DMS 273 treated with DMSO at 0.1 percent for 48 hours (cell line): Measurements from ENCODE around the gene KRTAP10-5.
"Not testable (repeated sequence)": the region's sequence is repeated elsewhere in the genome, so short reads cannot be mapped to it uniquely, and the experiment has no call there.

Experiments used
- DNase-seq: peaks from one replicate; lab custom pipeline; 2025; lab: John Stamatoyannopoulos, UW

The KRTAP10-5 gene

DNA sequence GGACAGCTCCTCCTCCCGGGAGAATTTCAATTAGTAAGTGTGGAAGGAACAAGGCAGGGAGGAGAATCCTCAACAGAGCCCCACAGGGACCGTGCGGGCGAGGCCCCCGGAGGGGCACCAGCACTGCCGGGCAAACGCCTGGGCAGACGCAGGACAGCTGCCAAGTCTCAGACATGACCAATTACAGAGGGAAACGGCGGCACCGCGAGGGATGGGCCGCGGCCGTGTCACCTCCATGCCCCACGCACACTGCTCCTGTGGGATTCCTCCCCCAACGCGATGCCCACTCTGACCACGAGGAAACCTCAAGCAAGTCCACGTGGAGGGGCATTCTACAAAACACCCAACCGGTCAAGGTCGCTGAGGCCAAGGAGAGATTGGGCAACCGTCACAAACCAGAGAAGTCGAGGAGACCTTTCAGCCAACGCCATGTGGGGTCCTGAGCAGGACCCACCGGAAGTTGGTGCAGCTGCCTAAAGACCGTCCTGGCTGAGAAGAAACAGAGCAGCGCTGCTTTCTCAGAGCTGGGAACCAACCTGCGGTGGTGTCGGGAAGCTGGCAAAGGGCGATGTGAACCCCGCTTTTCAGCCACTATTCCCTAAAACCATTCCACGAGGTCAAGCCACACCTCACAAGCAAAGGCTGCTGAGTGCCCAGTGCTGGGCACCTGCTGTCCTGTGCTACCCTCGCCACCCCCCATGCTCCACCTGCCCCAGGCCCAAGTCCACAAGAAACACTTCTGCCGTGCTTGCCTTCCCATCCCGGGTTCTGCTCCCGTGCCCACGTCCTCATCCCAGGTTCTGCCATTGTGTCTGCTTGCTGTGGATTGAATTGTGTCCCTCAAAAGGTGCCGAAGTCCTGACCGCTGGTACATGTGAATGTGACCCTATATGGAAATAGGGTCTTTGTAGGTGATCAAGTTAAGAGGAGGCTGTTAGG, 8.3 kb downstream of the KRTAP10-5 start:
- no peak for DNase-seq

DNA sequence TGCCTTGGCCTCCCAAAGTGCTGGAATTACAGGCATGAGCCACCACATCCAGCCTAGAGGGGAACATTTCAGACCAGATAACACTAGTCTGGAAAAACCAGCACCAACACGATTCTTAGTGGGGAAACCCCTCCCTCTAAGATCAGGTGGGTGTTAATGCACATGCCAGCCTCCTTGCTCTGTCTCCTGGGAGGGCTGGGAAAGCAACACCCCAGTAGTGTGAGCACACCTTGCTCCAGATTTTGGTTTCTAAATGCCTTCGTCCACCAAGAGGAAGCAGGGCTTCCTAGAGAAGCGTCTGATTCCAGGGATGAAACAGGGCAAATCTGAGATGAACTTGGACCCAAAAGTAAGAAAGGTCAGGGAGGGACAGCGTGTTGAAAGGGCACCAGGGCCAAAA, 9.1 kb downstream of the KRTAP10-5 start:
- DNase-seq, result no peak

DNA sequence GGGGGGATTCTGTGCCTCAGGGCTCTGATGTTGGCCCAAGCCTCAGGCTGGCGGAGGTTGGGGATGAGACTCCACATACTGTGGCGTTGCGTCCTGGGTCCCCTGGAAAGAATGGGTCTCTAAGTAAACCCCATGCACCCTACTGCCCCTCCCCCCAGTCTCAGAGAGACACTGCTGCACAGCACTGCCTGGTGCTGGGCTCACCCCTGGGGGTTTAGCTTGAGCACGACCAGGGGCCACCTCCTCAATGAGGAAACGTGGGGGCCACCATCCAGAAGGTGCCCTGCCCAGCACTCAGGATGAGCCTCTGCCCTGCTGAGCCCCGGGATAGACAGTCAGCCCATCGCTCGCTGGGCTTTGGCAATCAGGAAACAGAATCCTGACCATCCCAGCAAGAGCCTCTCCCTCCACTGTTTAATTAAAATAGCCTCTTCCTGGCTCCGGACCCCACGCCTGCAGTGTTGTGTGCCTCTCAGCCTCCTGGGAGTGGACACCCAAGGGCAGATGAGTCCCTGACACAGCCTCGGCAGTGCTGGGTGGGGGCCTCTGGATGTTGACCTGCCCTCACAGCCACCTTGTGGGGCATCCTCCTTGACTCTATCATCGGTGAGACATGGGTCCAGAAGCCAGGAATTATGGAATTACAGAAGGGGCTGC, 10.4 kb downstream of the KRTAP10-5 start:
- no peak for DNase-seq

DNA sequence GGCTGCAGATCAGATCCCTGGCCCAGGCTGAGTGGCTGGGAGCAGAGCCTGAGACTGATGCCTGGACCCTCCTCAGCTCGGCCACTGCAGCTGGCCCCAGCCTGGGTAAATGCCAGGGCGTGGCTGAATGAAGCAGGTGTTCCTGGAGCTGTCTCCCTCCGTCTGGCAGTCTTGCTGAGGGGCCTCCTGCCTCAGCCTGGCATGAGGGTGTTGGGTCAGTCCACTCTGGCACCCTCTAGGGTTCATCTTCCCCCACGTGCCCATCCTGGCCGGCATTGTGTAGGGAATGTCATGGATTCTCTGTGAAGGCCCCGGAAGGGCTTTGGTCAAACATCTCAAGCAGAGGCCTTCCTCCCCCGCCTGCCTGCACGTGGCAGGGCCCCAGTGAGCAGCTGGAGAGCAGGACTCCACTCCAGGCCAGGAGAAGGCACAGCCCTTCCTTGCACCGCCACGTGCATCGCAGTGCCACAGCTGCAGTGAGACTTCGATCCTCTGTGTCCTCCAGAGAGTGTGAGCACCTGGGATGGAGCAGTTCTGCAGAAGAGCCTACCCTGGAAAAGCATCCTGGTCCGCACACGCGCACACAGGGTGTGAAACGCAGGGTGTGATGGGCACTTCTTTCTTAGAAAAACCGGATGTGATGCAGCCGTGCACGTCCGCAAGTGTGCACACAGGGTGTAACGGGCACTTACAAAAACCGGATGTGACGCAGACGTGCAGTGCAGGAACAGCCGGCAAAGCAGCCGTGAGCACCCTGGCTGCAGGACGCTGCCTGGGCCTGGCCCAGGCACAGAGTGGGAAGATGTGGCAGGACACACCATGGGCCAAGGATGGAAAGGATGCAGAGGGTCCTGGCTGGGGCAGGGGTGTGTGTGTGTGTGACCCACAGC, 11.5 kb downstream of the KRTAP10-5 start:
- DNase-seq, result no peak

DNA sequence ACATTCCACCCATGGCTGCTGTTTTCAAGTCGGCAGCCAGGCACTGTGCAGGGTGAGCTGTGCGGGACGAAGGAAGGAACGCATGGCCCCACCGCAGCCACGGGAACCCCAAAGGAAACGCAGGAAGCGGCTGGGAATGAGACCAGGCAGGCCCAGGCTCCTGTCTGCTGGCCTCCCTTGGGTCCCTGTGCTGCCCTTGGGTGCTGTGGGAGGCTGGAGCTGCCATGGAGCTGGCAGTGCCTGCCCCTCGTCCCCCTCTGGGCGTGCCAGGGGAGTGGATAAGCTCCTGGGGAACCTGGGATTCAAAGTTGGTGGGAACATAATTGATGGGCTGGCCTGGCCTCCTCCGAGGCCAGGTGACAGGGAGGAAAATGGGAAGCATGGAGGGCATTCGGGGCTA, 12.1 kb downstream of the KRTAP10-5 start:
- no peak for DNase-seq

DNA sequence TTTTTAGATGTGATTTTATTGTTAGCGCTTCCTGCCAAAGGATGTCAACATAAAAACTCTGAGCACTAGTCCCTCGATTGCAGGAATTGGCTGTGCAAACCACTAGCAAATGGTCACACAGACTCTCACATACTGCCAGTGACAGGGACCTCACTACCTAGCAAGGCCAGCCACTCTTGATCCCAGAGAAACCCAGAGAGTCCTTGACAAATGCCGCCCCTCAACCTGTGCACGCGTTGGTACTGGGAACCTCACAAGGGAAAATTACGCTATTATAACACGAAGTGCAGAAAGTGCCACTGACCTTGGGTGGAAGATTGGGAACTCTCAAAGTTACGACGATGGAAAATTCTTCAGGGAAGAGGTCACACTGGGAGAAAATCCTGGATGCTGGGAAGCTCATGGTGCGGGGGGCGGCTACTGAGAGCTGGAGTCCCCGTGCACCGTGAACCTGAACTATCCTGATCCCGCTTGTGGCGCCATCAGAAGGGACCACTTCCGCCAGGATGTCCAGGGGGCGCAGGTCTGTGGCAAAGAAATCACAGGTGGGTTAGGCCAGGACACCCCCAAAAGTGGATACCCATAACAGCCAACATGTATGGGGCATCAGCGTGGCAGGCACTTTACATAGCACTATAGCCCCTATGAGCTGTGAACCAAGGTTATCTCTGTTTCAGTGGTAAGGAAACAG, 12.8 kb downstream of the KRTAP10-5 start:
- DNase-seq, result no peak

DNA sequence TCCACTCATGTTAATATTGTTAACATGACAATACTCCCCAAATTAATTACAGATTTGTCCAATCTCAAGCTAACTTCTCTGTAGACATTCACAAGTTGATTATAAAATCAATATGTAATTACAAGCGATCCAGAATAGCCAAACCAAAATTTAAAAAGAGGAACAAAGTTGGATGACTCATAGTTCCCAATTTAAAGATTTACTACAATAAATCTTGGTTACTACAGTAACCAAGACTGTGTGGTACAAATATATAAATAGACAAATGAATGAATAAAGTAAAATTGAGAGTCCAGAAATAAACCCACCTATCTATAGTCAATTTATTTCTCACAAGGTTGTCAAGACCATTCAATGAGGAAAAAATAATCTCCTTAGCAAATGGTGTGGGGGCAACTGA, 14.0 kb downstream of the KRTAP10-5 start:
- no peak for DNase-seq

DNA sequence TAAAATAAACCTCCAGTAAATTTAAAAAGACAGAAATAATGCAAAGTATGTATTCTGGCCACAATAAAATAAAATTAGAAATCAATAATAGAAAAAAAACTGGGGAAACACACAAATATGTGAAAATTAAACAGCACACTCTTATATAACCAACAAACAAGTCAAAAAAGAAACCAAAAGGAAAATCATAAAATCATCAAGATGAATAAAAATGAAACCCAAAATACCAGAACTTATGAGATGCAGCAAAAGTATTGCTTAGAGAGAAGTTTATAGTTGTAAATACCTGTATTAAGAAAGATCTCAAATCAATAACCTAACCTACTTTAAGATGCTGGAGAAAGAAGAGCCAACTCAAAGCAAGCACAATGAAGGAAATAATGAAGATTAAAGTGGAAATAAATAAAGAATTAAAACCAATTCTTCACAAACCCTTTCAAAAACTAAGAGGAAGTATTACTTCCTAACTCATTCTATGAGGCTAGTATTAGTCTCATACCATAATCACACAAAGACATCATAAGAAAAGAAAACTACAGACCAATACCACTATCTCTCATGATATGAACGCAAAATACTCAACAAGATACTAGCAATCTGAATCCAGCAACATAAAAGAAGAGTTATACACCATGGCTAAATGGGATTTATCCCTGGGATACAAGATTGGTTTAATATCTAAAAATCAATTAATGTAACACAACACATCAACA, 15.4 kb downstream of the KRTAP10-5 start:
- no peak for DNase-seq

DNA sequence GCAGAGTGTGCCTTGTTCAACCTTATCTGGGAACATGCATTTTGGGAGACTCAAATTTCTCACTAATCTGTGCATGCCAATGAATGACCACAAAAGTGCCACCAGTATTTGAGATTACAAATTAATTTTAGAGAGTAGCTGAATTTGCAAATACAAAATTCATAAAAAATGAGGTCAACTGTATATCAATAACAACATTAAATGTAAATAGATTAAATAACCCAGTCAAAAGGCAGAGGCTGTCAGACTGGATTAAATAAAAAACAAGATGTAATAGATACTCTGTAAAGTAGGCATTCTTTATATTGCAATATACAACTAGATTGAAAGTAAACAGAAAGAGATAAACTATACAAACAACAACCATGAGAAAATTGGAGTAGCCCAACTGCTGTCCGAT, 16.3 kb downstream of the KRTAP10-5 start:
- DNase-seq, result no peak

DNA sequence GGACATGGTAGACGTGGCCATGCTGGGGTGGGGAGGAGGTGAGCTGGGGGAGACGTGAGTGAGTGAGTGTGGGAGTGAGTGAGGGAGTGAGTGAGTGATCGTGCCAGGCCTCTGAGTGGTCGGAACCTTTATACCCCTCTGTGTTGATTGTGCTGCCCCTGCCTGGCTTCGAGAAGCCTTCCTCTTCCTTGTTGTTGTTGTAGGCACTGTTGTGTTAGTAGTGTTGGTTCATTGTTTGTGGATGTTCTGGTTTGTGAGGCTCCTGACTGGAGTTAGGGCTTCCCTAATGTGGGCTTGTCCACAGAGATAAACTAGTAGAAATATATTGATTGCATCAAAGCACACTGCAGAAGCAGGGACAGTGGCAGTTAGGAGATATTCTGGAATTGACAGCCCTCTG, 21.7 kb downstream of the KRTAP10-5 start, which contains the start of gene KRTAP10-3:
TSS of gene KRTAP10-3 (minus strand) at position 101 of the 400 bp plus-strand sequence. CDS start at position 21, 80 bp downstream.
- DNase-seq, result no peak

DNA sequence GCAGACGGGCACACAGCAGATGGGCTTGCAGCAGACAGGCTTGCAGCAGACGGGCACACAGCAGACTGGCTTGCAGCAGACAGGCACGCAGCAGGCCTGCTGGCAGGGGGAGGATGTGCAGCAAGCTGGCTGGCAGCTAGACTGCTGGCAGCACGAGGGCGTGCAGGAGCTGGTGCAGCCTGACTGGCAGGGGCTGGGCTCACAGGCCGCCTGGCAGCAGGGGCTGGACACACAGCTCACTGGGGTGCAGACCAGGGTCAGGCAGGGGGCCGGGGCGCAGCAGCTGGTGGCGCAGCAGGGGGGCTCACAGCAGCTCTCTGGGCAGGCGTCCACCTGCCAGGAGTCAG, 22.1 kb downstream of the KRTAP10-5 start:
- not testable (repeated sequence) for DNase-seq

DNA sequence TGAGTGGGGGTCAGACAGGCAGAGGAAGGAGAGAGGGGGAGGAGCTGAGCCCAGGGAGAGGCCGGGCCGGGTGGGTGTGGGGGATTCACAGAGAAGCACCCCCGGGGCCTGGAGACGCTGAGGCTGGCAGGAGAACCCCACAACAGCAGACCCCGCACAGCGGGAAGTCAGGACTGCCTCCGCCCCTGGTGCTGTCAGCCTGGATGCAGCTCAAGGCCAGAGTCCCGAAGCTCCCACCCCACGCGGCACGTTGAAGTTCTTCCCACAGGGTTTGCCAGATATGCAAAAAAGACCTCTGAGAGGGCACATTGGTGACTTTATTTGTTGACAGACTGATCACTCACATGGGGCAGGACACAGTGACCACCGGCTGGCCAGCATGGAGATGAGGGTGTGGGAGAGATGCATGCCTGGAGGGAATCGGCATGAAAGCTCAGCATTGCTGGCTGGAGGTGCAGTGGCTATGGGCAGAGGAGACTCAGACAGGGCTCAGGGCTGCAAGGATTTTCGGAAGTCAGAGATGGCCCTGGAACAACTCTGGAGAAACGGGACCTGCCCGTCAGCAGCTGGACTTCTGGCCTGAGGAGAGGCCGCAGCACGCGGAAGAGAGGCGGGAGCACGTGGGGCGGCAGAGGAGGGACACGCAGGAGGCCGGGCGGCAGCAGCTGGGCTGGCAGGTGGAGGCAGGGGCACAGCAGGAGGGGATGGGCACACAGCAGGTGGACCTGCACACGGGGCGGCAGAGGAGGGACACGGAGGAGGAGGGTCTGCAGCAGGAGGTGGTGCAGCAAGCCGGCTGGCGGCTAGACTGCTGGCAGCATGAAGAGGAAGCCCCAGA, 22.7 kb downstream of the KRTAP10-5 start:
- no peak for DNase-seq

DNA sequence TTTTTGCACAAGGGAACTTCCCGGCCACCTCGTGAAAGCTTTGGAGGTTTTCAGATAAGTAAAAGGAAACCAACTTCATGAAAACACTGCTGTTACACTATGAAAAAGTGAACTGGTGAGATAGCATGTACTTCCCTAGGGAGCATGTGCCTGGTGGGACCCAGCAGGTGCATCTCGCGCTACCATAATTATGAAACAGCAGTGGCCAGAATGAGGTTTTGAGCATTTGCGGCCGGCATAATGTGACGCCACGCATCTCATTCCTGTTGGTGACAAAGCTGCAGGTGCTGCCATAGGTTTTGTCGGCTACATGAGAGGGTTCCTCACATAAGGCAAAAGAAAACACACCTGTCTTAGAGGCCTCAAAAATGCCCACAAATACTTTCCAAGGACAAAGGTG, 23.5 kb downstream of the KRTAP10-5 start:
- DNase-seq, result no peak

DNA sequence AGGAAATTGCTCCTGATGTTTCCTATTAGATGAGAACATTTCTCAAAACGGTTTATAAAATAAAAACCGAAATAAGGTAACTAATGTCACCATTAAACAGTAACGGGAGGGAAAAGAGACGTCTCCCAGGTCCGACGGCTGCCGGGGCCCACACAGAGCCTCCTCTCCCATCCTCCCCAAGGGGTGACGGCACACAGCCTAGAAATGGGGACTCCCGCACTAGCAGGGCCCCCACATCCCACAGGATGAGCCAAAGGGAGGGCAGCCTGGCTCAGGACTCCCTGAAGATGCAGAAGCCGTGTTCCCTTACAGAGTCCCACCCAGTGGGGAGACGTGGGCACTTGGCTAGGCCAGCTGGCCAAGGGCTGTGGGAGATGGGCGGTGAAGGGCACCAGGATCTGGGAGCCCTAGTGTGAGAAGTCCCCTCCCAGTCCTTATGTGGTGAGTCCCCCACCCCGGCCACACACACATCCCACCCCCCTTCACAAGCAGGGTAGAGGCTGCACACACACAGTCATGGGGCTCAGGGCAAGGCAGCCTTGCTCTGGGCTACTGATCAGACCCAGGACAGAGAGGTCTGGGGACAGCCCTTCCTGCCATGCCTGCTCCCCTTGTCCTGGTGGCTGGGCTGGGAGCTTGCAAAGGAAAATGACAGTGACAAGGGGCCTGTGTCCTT, 25.1 kb downstream of the KRTAP10-5 start:
- no peak for DNase-seq

DNA sequence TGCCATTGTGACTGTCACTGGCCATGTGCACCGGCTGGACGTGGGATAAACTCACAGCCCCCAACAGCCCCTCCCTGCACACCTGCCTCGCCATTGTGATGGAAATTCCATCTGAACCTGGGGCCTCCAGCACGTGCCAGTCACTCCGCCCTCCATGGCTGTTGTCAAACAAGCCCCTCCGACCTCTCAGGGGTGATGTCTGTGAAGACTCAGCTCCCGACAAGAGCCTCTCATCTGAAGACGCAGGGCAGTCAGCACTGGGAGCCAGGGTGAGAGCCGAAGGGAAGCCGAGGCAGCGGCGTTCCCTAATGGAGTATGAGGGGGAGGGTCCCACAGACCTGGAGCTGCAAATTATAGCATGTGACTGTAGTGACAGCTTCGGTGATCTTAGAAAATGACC, 27.7 kb downstream of the KRTAP10-5 start:
- no peak for DNase-seq

DNA sequence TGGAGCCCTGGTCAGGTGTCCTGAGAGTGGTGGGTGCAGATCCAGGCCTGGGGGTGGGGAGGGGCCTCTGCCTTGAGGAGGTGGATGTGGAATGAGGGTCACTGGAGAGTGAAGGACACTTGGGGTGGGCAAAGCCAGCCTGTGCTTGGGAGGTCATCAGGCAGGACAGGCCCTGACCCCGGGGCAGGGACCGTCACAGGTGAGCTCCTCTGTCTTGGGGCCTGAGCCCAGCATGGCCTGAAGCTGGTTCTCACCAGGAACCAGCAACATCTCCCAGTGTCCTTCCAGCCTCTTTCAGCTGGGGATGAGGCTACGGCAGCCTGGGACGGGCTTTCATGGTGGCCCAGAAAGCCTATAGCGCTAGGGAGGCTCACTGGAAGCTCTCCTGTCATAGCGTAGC, 28.3 kb downstream of the KRTAP10-5 start:
- DNase-seq, result no peak

DNA sequence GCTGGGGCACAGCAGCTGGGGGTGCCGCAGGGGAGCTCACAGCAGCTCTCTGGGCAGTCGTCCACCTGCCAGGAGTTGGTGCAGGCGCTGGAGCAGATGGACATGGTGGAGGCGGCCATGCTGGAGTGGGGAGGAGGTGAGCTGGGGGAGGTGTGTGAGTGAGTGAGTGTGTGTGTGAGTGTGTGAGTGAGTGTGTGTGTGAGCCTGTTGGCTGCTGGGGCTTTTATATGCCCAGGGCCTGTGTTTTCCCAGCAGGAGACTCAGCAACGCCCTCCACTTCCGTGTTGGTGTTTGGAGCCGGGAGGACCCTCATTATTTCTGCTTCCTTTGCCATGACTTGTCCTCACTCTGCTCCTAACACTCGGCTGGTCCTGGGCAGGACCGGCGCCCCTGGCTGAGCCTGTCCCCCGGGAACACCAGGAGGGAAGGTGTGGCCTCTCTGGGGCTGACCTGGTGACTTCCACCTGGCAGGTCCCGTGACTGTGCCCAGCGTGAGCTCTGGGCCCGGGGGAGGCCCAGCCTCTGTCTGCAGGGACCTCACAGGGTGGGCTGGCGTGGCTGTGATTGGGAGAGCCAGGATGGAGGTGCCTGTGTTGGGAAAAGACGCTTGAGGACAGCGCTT, 29.0 kb downstream of the KRTAP10-5 start, which contains the start of gene KRTAP10-2:
TSS of gene KRTAP10-2 (minus strand) at position 166 of the 622 bp plus-strand sequence. CDS start at position 119, 47 bp downstream.
- DNase-seq, result no peak

DNA sequence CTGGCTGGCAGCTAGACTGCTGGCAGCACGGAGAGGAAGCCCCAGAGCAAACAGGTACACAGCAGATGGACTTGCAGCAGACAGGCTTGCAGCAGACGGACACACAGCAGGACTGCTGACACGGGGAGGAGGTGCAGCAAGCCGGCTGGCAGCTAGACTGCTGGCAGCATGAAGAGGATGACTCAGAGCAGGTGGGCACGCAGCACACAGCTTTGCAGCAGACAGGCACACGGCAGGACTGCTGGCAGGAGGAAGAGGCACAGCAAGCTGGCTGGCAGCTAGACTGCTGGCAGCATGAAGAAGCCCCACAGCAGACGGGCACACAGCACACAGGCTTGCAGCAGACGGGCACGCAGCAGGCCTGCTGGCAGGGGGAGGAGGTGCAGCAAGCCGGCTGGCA, 29.6 kb downstream of the KRTAP10-5 start:
- DNase-seq, result peak; percentile 59

DNA sequence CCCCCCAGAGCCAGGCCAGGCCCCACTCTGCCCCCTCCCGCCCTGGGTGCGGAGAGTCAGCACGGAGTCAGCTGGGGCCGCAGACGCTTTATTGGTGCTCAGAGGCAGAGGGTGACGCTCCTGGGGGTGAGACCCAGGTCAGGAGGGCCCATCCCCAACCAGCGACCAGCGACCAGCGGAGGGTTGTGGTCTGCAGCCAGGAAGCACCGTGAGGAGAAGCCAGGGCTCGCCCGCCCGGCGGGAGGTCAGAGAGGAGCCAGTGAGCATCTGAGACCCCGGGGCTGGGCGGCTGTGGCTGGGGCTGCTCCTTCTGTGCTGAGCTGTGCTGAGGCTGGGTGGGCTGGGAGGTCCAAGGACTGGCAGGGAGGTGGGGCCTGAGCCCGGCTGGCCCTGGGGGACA, 30.1 kb downstream of the KRTAP10-5 start:
- DNase-seq, result not testable (repeated sequence)
